GM12878 (cell line): ENCODE data around the gene ADGRV1. TPM values are rescaled to one million over a fixed set of nuclear protein-coding genes. Genes with fewer than 3 reads are reported as not detected.

Experiments
- ATAC-seq: fragments of 200-7000 bp; cut with Tn5 transposase; 3 replicates; pipeline ENCODE4 v1.9.1; 2020; ENCODE audit warnings: mild to moderate bottlenecking, moderate library complexity
- BruUV-seq: library from RNA; stranded (reverse); fragments of 400-500 nt; replicated peaks from 2 replicates; lab custom pipeline; 2021; lab: Mats Ljungman, UMichigan
- CTCF ChIA-PET: fragments of 300-600 bp; sonication (Branson Sonifier 250); formaldehyde crosslinking; extraction: SDS; loops from one replicate; lab custom pipeline; 2021; ENCODE audit warnings: inconsistent platforms; lab: Yijun Ruan, JAX
- POLR2A ChIA-PET: fragments of 350-600 bp; formaldehyde crosslinking; extraction: SDS; loops from one replicate; lab custom pipeline; 2021; ENCODE audit warnings: inconsistent platforms; lab: Charles Lee
- RAD21 ChIA-PET: fragments of 300-600 bp; sonication (Branson Sonifier 250); formaldehyde crosslinking; loops from one replicate; lab custom pipeline; 2023; ENCODE audit warnings: antibody characterized with exemption; ENCODE audit not compliant: unreplicated experiment; lab: Charles Lee
- SMC1A ChIA-PET: fragments of 300-600 bp; sonication (Branson Sonifier 250); formaldehyde crosslinking; loops from one replicate; lab custom pipeline; 2023; ENCODE audit not compliant: unreplicated experiment, uncharacterized antibody; lab: Charles Lee
- DNase-seq: peaks from one replicate; pipeline ENCODE4 v3.0.0-alpha.2; 2011; ENCODE audit warnings: low read depth, low spot score
- FAIRE-seq: peaks from 3 replicates; lab custom pipeline; 2011; peaks lifted over from hg19 to GRCh38; lab: Jason Lieb, UNC
- H2AFZ ChIP-seq: 2 replicates; pipeline ENCODE4 v1.6.0; 2011; ENCODE audit warnings: low read depth, low read length, control low read depth; ENCODE audit not compliant: control insufficient read depth
- H3K27ac ChIP-seq: 2 replicates; pipeline ENCODE4 v1.5.1; 2011; ENCODE audit warnings: control low read depth; ENCODE audit not compliant: control insufficient read depth, insufficient read depth
- H3K27me3 ChIP-seq, 2 experiments: replicated peaks in 1 of 2; 2 replicates each; pipeline versions ENCODE4 v1.6.0 to v1.6.1; 2011; ENCODE audit warnings: low read length in 1 of 2; ENCODE audit not compliant: control insufficient read depth in 2 of 2, insufficient read depth in 2 of 2
- H3K36me3 ChIP-seq, 2 experiments: 2 replicates each; pipeline ENCODE4 v1.5.1; 2011; ENCODE audit warnings: low read length in 1 of 2; ENCODE audit not compliant: control insufficient read depth in 2 of 2, insufficient read depth in 2 of 2
- H3K4me1 ChIP-seq: 2 replicates; pipeline ENCODE4 v1.6.1; 2011; ENCODE audit warnings: mild to moderate bottlenecking, low read length, moderate library complexity, mixed read lengths; ENCODE audit not compliant: control insufficient read depth, insufficient read depth
- H3K4me2 ChIP-seq: 2 replicates; pipeline ENCODE4 v1.6.0; 2011; ENCODE audit warnings: control low read depth; ENCODE audit not compliant: control insufficient read depth, insufficient read depth
- H3K4me3 ChIP-seq: fragments of 200-600 bp; sonication (generic); 2 replicates; pipeline ENCODE4 v1.5.1; 2016
- H3K79me2 ChIP-seq: 2 replicates; pipeline ENCODE4 v1.6.0; 2011; ENCODE audit warnings: low read length; ENCODE audit not compliant: control insufficient read depth, insufficient read depth
- H3K9ac ChIP-seq: 2 replicates; pipeline ENCODE4 v1.8.0; 2011; ENCODE audit warnings: low read length, control low read depth, mixed read lengths; ENCODE audit not compliant: control insufficient read depth, insufficient read depth
- H3K9me3 ChIP-seq: replicated peaks from 3 replicates; pipeline ENCODE4 v1.5.1; 2011; ENCODE audit warnings: mild to moderate bottlenecking, low read length; ENCODE audit not compliant: control insufficient read depth, insufficient read depth
- H4K20me1 ChIP-seq: 2 replicates; pipeline ENCODE4 v1.6.0; 2011; ENCODE audit not compliant: control insufficient read depth, insufficient read depth
- BACH1 ChIP-seq: fragments of 450-650 bp; IDR thresholded peaks from 2 replicates; pipeline ENCODE4 v1.6.1; 2017; ENCODE audit warnings: mild to moderate bottlenecking, borderline replicate concordance
- CHD4 ChIP-seq: fragments of 200-600 bp; sonication (generic); IDR thresholded peaks from 2 replicates; pipeline ENCODE4 v1.6.1; 2016; ENCODE audit warnings: mild to moderate bottlenecking
- E2F4 ChIP-seq: IDR thresholded peaks from 2 replicates; pipeline ENCODE4 v1.6.1; 2012; ENCODE audit warnings: low read depth, low read length, improper control_type of control experiment
- ELK1 ChIP-seq: IDR thresholded peaks from 2 replicates; pipeline ENCODE4 v1.6.1; 2012; ENCODE audit warnings: low read depth, low read length, improper control_type of control experiment
- ESRRA ChIP-seq: IDR thresholded peaks from 2 replicates; pipeline ENCODE4 v1.6.1; 2012; ENCODE audit warnings: mild to moderate bottlenecking, low read length, improper control_type of control experiment
- GATAD2B ChIP-seq: fragments of 450-650 bp; conservative IDR thresholded peaks from 2 replicates; pipeline ENCODE4 v1.6.1; 2017; ENCODE audit warnings: low read depth, mild to moderate bottlenecking, moderate library complexity
- IKZF2 ChIP-seq, 2 experiments: fragments of 450-650 bp; IDR thresholded peaks; 2 replicates each; pipeline ENCODE4 v1.6.1; 2017; ENCODE audit warnings: mild to moderate bottlenecking in 2 of 2, moderate library complexity in 2 of 2
- PAX5 ChIP-seq: IDR thresholded peaks from 2 replicates; pipeline ENCODE4 v1.6.1; 2011; ENCODE audit warnings: low read depth, low read length, borderline replicate concordance
- PAX8 ChIP-seq: fragments of 450-650 bp; IDR thresholded peaks from 2 replicates; pipeline ENCODE4 v1.6.1; 2017; ENCODE audit warnings: mild to moderate bottlenecking, moderate library complexity
- RCOR1 ChIP-seq: conservative IDR thresholded peaks from 2 replicates; pipeline ENCODE4 v1.6.1; 2012; ENCODE audit warnings: low read depth, low read length, improper control_type of control experiment
- SUPT20H ChIP-seq: IDR thresholded peaks from 2 replicates; pipeline ENCODE4 v1.6.1; 2011; ENCODE audit warnings: low read depth, mild to moderate bottlenecking, low read length, moderate library complexity, borderline replicate concordance; ENCODE audit not compliant: control insufficient read depth
- TCF12 ChIP-seq: IDR thresholded peaks from 2 replicates; pipeline ENCODE4 v1.6.1; 2011; ENCODE audit warnings: low read depth, mild to moderate bottlenecking, low read length
- TCF7 ChIP-seq: IDR thresholded peaks from 2 replicates; pipeline ENCODE4 v1.6.1; 2014; ENCODE audit warnings: antibody characterized with exemption, borderline replicate concordance
- YY1 ChIP-seq: IDR thresholded peaks from 2 replicates; pipeline ENCODE4 v1.6.1; 2011; ENCODE audit warnings: low read depth, mild to moderate bottlenecking, low read length
- ZNF217 ChIP-seq: fragments of 450-650 bp; IDR thresholded peaks from 2 replicates; pipeline ENCODE4 v1.6.1; 2017; ENCODE audit warnings: antibody characterized with exemption, mild to moderate bottlenecking
- WGBS: methylation state at CpG from one replicate; pipeline ENCODE4 v1.1.6; 2016; ENCODE audit warnings: low lambda C conversion rate; ENCODE audit not compliant: insufficient replicate concordance, insufficient coverage; ENCODE audit errors: missing lambda C conversion rate; 5-methylcytosine and 5-hydroxymethylcytosine counted together
- in situ Hi-C: fragments of 300-500 bp; cut with MboI; formaldehyde crosslinking; loops from 9 replicates; pipeline ENCODE4 v1.14.3; 2018; ENCODE audit warnings: mixed read lengths
- intact Hi-C: fragments of 100-400 bp; cut with micrococcal nuclease; formaldehyde crosslinking; loops from one replicate; pipeline ENCODE4 v1.14.2; 2022; ENCODE audit not compliant: unreplicated experiment
- polyA plus RNA-seq, 11 experiments: library from polyadenylated mRNA; depleted of rRNA in 4 of 11; unstranded in 6 of 11; stranded (reverse) in 5 of 11; fragments of >200 nt; fragmentation: Nextera tagmentation in 4 of 11; fragmentation: Illumina TruSeq in 1 of 11; extraction: Ambion mirVana in 4 of 11; extraction: Trizol in 1 of 11; gene quantifications; 1 replicate in 1 of 11; 2 replicates in 10 of 11; pipeline versions ENCODE4 v1.2.1 to v1.2.3, GENCODE V29; 2011 to 2016; ENCODE audit warnings: inconsistent platforms in 2 of 11, missing spikeins in 2 of 11, low read depth in 1 of 11
- total RNA-seq, 4 experiments: library from RNA; depleted of rRNA in 3 of 4; stranded (reverse); fragments of >200 nt in 3 of 4; fragmentation: Illumina TruSeq in 1 of 4; extraction: Trizol in 1 of 4; gene quantifications; 2 replicates each; pipeline versions ENCODE4 v1.2.1 to v1.2.3, GENCODE V29; 2013 to 2021
- TF ChIP-seq, protein P1 (sequence below), 3 experiments: IDR thresholded peaks in 2 of 3; conservative IDR thresholded peaks in 1 of 3; 2 replicates each; pipeline ENCODE4 v1.5.1; 2011; ENCODE audit warnings: low read depth in 3 of 3, low read length in 3 of 3, mild to moderate bottlenecking in 3 of 3, control low read depth in 2 of 3, moderate library complexity in 2 of 3, inconsistent platforms in 1 of 3, mixed read lengths in 1 of 3; ENCODE audit not compliant: control insufficient read depth in 2 of 3, insufficient read depth in 1 of 3; ENCODE audit errors: extremely low read depth in 1 of 3
- TF ChIP-seq, protein P2 (sequence below): fragments of 450-650 bp; IDR thresholded peaks from 2 replicates; pipeline ENCODE4 v1.6.1; 2017; ENCODE audit warnings: mild to moderate bottlenecking, low read depth, inconsistent platforms; ENCODE audit not compliant: poor library complexity, severe bottlenecking

The ADGRV1 gene
- total and polyA plus RNA-seq, 10 of the 15 experiments (the other 5 are each of a cell fraction or from before 2014, with no cell fraction given): 0.04 to 8.1 (median 0.16) TPM; not detected in 1

GRCh38 chr5:90803876-90804275 is 245.3 kb downstream of the ADGRV1 start (continued):
- TF ChIP-seq, protein P1, sequence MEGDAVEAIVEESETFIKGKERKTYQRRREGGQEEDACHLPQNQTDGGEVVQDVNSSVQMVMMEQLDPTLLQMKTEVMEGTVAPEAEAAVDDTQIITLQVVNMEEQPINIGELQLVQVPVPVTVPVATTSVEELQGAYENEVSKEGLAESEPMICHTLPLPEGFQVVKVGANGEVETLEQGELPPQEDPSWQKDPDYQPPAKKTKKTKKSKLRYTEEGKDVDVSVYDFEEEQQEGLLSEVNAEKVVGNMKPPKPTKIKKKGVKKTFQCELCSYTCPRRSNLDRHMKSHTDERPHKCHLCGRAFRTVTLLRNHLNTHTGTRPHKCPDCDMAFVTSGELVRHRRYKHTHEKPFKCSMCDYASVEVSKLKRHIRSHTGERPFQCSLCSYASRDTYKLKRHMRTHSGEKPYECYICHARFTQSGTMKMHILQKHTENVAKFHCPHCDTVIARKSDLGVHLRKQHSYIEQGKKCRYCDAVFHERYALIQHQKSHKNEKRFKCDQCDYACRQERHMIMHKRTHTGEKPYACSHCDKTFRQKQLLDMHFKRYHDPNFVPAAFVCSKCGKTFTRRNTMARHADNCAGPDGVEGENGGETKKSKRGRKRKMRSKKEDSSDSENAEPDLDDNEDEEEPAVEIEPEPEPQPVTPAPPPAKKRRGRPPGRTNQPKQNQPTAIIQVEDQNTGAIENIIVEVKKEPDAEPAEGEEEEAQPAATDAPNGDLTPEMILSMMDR (IDR thresholded peaks at IDR 0.05 in 2 of 3, conservative IDR thresholded peaks at IDR 0.05 in 1 of 3; ENCODE audit: control insufficient read depth in 2 of 3, extremely low read depth in 1 of 3, insufficient read depth in 1 of 3, low read depth in 3 of 3, low read length in 3 of 3): no peak

DNA sequence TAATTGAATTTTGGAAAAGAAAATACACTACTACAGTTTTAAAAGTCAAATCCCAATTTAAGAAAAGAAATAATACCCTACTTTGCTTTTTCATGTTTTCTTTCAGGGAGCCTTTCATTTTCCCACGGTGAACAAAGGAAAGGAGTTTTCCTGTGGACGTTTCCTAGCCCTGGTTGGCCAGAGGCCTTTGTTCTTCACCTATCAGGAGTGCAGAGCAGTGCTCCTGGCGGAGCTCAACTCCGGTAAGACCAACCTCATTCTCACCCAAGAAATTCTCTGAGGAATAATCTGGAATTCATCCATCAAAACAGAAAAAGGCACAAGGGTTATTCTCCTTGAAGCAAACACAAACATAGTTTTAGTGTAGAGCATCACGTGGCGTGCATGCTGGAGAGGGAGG is 248.9 kb downstream of the ADGRV1 start:
- ChIA-PET SMC1A (no interaction called here), RAD21 (no interaction called here), POLR2A (no interaction called here), CTCF (interaction anchor here (1.0 kb wide), 1 partner anchor 24 kb away, joined by 4 read pairs; no protein-coding TSS in a partner anchor)
- Histone ChIP-seq H3K4me2 (no peak overlapping the region), H3K9me3 (no peaks in the 10 kb centered on the region), H3K36me3 (no peaks in the 10 kb centered on the region), H3K4me1 (no peaks in the 10 kb centered on the region), H3K27me3 (no peaks in the 10 kb centered on the region), H3K4me3 (no peak overlapping the region), H3K9ac (no peak overlapping the region), H3K79me2 (no peaks in the 10 kb centered on the region), H3K27ac (no peak overlapping the region), H2AFZ (no peak overlapping the region), H4K20me1 (no peaks in the 10 kb centered on the region)
- in situ Hi-C loops (no loop called here), intact Hi-C loops (no loop called here)
- no peak for DNase-seq
- ATAC-seq: no peak
- no TSS peak for BruUV-seq
- no peak for FAIRE-seq
- TF ChIP-seq, protein P2, sequence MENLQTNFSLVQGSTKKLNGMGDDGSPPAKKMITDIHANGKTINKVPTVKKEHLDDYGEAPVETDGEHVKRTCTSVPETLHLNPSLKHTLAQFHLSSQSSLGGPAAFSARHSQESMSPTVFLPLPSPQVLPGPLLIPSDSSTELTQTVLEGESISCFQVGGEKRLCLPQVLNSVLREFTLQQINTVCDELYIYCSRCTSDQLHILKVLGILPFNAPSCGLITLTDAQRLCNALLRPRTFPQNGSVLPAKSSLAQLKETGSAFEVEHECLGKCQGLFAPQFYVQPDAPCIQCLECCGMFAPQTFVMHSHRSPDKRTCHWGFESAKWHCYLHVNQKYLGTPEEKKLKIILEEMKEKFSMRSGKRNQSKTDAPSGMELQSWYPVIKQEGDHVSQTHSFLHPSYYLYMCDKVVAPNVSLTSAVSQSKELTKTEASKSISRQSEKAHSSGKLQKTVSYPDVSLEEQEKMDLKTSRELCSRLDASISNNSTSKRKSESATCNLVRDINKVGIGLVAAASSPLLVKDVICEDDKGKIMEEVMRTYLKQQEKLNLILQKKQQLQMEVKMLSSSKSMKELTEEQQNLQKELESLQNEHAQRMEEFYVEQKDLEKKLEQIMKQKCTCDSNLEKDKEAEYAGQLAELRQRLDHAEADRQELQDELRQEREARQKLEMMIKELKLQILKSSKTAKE: no peak
- TF ChIP-seq YY1 (no peak), SUPT20H (no peak), ELK1 (no peak), PAX8 (no peak), TCF7 (no peak), E2F4 (no peak), GATAD2B (no peak), ESRRA (no peak), RCOR1 (no peak), BACH1 (no peak), ZNF217 (no peak), CHD4 (no peak), IKZF2 (IDR thresholded peaks at IDR 0.05) (no peak), PAX5 (no peak), TCF12 (no peak)
- 45% methylated on average over 6 of the region's 6 CpGs for WGBS
